ENCODE data around the gene ECHS1.
A peak's percentile ranks its signal among the peaks of the same experiment; 100 is the strongest.

Gene ECHS1

DNA sequence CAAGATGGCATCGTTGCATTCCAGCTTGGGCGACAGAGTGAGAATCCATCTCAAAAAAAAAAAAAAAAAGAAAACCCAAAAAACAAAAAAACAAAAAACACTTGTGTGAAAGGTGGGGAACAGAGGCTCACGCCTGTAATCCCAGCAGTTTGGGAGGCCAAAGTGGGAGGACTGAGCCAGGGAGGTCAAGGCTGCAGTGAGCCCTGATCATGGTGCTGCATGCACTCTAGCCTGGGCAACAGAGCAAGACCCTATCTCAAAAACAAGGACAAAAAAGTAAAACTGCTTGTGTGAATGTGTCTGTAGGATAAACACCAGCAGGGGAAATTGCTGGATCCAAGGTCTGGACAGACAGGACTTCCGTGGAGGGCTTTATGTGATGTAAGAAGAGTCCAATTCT is 10.4 kb upstream of the ECHS1 start:
- H3K4me1 ChIP-seq (ENCODE audit: insufficient read depth, poor library complexity, severe bottlenecking): no peaks in the 10 kb centered on the region
- H3K27me3 ChIP-seq (ENCODE audit: insufficient read depth, poor library complexity, severe bottlenecking): no peaks in the 10 kb centered on the region
- H3K4me3 ChIP-seq (ENCODE audit: severe bottlenecking): no peak overlapping the region
- H3K27ac ChIP-seq (ENCODE audit: poor library complexity, severe bottlenecking): no peak overlapping the region
- no peaks in the 10 kb centered on the region for H3K9me3 ChIP-seq (ENCODE audit: severe bottlenecking)
- TF ChIP-seq, protein P1, sequence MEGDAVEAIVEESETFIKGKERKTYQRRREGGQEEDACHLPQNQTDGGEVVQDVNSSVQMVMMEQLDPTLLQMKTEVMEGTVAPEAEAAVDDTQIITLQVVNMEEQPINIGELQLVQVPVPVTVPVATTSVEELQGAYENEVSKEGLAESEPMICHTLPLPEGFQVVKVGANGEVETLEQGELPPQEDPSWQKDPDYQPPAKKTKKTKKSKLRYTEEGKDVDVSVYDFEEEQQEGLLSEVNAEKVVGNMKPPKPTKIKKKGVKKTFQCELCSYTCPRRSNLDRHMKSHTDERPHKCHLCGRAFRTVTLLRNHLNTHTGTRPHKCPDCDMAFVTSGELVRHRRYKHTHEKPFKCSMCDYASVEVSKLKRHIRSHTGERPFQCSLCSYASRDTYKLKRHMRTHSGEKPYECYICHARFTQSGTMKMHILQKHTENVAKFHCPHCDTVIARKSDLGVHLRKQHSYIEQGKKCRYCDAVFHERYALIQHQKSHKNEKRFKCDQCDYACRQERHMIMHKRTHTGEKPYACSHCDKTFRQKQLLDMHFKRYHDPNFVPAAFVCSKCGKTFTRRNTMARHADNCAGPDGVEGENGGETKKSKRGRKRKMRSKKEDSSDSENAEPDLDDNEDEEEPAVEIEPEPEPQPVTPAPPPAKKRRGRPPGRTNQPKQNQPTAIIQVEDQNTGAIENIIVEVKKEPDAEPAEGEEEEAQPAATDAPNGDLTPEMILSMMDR (IDR thresholded peaks at IDR 0.05; ENCODE audit: poor library complexity, severe bottlenecking): no peak
- no peaks in the 10 kb centered on the region for H3K36me3 ChIP-seq (ENCODE audit: low read depth)
- ATAC-seq (ENCODE audit: low read depth): no peak
- DNase-seq (ENCODE audit: low spot score): no peak

GRCh38 chr10:133381036-133381435 is 7.9 kb upstream of the ECHS1 start:
- no peaks in the 10 kb centered on the region for H3K36me3 ChIP-seq (ENCODE audit: low read depth)
- H3K4me3 ChIP-seq (ENCODE audit: severe bottlenecking): no peak overlapping the region
- H3K27ac ChIP-seq (ENCODE audit: poor library complexity, severe bottlenecking): no peak overlapping the region
- TF ChIP-seq, protein P1 (IDR thresholded peaks at IDR 0.05; ENCODE audit: poor library complexity, severe bottlenecking): no peak
- no peak for ATAC-seq (ENCODE audit: low read depth)
- no peak for DNase-seq (ENCODE audit: low spot score)
- no peaks in the 10 kb centered on the region for H3K4me1 ChIP-seq (ENCODE audit: insufficient read depth, poor library complexity, severe bottlenecking)
- H3K27me3 ChIP-seq (ENCODE audit: insufficient read depth, poor library complexity, severe bottlenecking): no peaks in the 10 kb centered on the region
- H3K9me3 ChIP-seq (ENCODE audit: severe bottlenecking): no peaks in the 10 kb centered on the region

DNA sequence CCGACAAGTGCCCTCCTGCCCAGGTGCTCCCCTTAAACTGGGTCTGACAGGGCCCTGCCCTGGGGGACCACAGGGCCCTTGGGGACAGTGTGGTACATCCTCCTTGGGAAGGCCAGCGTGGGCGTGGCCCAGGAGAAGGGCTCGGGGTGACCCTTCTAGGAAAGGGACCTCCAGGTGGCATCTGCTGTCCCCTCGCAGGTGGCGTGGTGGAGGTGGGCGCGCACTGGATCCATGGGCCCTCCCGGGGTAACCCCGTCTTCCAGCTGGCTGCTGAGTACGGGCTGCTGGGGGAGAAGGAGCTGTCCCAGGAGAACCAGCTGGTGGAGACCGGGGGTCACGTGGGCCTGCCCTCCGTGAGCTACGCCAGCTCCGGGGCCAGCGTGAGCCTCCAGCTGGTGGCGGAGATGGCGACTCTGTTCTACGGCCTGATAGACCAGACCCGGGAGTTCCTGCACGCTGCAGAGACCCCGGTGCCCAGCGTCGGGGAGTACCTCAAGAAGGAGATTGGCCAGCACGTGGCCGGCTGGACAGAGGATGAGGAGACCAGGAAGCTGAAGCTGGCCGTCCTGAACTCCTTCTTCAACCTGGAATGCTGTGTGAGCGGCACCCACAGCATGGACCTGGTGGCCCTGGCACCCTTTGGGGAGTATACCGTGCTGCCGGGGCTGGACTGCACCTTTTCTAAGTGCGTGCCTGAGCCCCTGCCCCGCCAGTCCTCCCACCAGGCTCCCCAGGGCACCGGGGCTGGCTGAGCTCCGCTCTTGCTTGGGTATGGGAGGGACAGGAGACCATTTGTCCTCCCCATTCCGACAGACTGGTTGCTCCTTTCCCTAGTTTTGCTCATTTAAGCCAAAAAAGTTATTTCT is 6.9 kb upstream of the ECHS1 start:
- no peaks in the 10 kb centered on the region for H3K27me3 ChIP-seq (ENCODE audit: insufficient read depth, poor library complexity, severe bottlenecking)
- H3K27ac ChIP-seq (ENCODE audit: poor library complexity, severe bottlenecking): no peak overlapping the region
- H3K4me1 ChIP-seq (ENCODE audit: insufficient read depth, poor library complexity, severe bottlenecking): no peaks in the 10 kb centered on the region
- no peak for ATAC-seq (ENCODE audit: low read depth)
- H3K36me3 ChIP-seq (ENCODE audit: low read depth): no peaks in the 10 kb centered on the region
- no peak for DNase-seq (ENCODE audit: low spot score)
- TF ChIP-seq, protein P1 (IDR thresholded peaks at IDR 0.05; ENCODE audit: poor library complexity, severe bottlenecking): no peak
- H3K9me3 ChIP-seq (ENCODE audit: severe bottlenecking): no peaks in the 10 kb centered on the region
- peak overlapping the region; percentile 68 for H3K4me3 ChIP-seq (ENCODE audit: severe bottlenecking)

GRCh38 chr10:133379152-133379800 is 6.1 kb upstream of the ECHS1 start, which contains the start of gene PAOX:
Gene PAOX, plus strand, starts transcription at chr10:133379262. Its CDS starts 55 bp downstream, at chr10:133379317.
- ATAC-seq (ENCODE audit: low read depth) (peak; percentile 63), DNase-seq (ENCODE audit: low spot score) (no peak)
- H3K27ac ChIP-seq (ENCODE audit: poor library complexity, severe bottlenecking): no peak within 1 kb of the TSS
- peaks cover under 1% of the 10 kb centered on the region for H3K4me1 ChIP-seq (ENCODE audit: insufficient read depth, poor library complexity, severe bottlenecking)
- no peaks in the 10 kb centered on the region for H3K9me3 ChIP-seq (ENCODE audit: severe bottlenecking)
- H3K36me3 ChIP-seq (ENCODE audit: low read depth): no peaks in the 10 kb centered on the region
- no peaks in the 10 kb centered on the region for H3K27me3 ChIP-seq (ENCODE audit: insufficient read depth, poor library complexity, severe bottlenecking)
- H3K4me3 ChIP-seq (ENCODE audit: severe bottlenecking): peak within 1 kb of the TSS; percentile 68
- TF ChIP-seq, protein P1 (IDR thresholded peaks at IDR 0.05; ENCODE audit: poor library complexity, severe bottlenecking): no peak
